AML-193 (cell line): ENCODE results near the gene IDS.
A peak's percentile ranks its signal among the peaks of the same experiment; 100 is the strongest.
"Not testable (repeated sequence)": the region's sequence is repeated elsewhere in the genome, so short reads cannot be mapped to it uniquely, and the experiment has no call there.

Experiments used
- DNase-seq, 2 experiments: peaks; one replicate each; lab custom pipeline; 2025; lab: John Stamatoyannopoulos, UW

The IDS gene

GRCh38 chrX:149498767-149499166, 6.3 kb downstream of the IDS start:
- no peak for DNase-seq

GRCh38 chrX:149497626-149498025, 7.5 kb downstream of the IDS start:
- no peak for DNase-seq

- no peak for DNase-seq
Measured at GRCh38 chrX:149497054-149497453, 8.1 kb downstream of the IDS start.

GRCh38 chrX:149495573-149496071, 9.5 kb downstream of the IDS start:
- DNase-seq = no peak

GRCh38 chrX:149494844-149495565, 10.1 kb downstream of the IDS start:
- no peak for DNase-seq

GRCh38 chrX:149493567-149494562, 11.2 kb downstream of the IDS start:
- no peak for DNase-seq

- DNase-seq = no peak
Measured at GRCh38 chrX:149491812-149492211, 13.3 kb downstream of the IDS start.

GRCh38 chrX:149490100-149490499, 15.0 kb downstream of the IDS start:
- no peak for DNase-seq

- DNase-seq = not testable (repeated sequence)
Measured at GRCh38 chrX:149488411-149489052, 16.6 kb downstream of the IDS start.

- DNase-seq = not testable (repeated sequence)
Measured at GRCh38 chrX:149488008-149488407, 17.1 kb downstream of the IDS start.

GRCh38 chrX:149487292-149487691, 17.8 kb downstream of the IDS start:
- no peak for DNase-seq

GRCh38 chrX:149476513-149476912, 28.6 kb downstream of the IDS start:
- no peak for DNase-seq

- no peak for DNase-seq
Measured at GRCh38 chrX:149473966-149474365, 31.1 kb downstream of the IDS start.

GRCh38 chrX:149473092-149473491, 32.0 kb downstream of the IDS start:
- DNase-seq = no peak

GRCh38 chrX:149472625-149473024, 32.5 kb downstream of the IDS start:
- peak in 1 of 2 experiments; percentile 2 for DNase-seq

- no peak for DNase-seq
Measured at GRCh38 chrX:149471397-149471796, 33.7 kb downstream of the IDS start.

- DNase-seq = peak; percentile 18 to 28
Measured at GRCh38 chrX:149470955-149471354, 34.2 kb downstream of the IDS start.

- no peak for DNase-seq
Measured at GRCh38 chrX:149469406-149469805, 35.7 kb downstream of the IDS start.

- DNase-seq = no peak
Measured at GRCh38 chrX:149467920-149468319, 37.2 kb downstream of the IDS start.

GRCh38 chrX:149467461-149467860, 37.6 kb downstream of the IDS start:
- no peak for DNase-seq

GRCh38 chrX:149462849-149463248, 42.3 kb downstream of the IDS start:
- no peak for DNase-seq

- no peak for DNase-seq
Measured at GRCh38 chrX:149461746-149462145, 43.4 kb downstream of the IDS start.
